GM18951 (cell line): ENCODE data around the gene UNC5C.

Experiments
- POLR2A ChIP-seq: IDR thresholded peaks from 4 replicates; pipeline ENCODE4 v1.6.1; 2011; ENCODE audit warnings: mild to moderate bottlenecking; ENCODE audit not compliant: insufficient read length, insufficient read depth; ENCODE audit errors: extremely low read depth
- in situ Hi-C: fragments of 300-500 bp; cut with MboI; formaldehyde crosslinking; loops from one replicate; pipeline ENCODE4 v1.12.0; 2022; ENCODE audit warnings: low sequenced_read_pairs, mixed read lengths, inconsistent platforms; ENCODE audit not compliant: unreplicated experiment

The UNC5C gene

DNA sequence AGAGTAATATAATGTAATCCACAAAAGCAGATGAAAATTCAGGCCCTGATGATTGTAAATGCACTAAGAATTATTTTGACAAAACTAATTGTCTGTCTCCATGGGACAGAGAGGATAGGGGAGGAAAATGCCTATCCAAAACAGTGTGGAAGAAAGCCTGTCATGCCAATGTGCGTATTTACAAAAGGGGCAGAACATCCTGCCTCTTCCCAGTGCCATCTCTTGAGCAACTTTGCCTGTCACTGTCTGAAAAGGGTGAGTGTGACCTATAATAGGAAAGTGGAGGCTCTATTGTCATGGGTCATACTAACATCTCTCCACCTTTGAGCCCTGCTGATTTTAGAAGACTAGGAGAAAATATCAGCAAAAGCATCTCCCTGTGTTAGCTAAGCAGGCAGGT lies 264.1 kb downstream of the UNC5C start:
- in situ Hi-C loops, result no loop called here

GRCh38 chr4:95283320-95283719 lies 265.5 kb downstream of the UNC5C start:
- TF ChIP-seq POLR2A, result no peak
- in situ Hi-C loops, result no loop called here

More for the DNA sequence above, 264.1 kb downstream of the UNC5C start:
- no peak for TF ChIP-seq POLR2A

DNA sequence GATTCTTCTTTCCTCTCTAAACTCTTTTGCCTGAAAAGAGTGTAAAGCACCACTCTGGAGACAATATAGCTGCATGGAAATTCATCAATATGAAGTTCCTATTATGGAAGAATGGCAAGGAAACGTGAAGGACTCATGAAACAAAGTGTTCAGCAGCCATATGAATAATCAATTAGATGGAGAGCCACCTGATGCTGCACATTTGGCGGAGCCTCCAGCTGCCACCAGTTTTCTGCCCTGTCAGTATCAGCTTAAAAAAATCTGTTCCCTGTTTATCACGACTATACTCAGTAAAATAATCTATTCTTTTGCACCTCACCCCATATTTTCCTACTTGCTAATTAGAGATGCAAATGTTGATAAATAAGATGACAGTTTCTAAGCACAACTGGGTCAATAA lies 276.0 kb downstream of the UNC5C start:
- in situ Hi-C loops, result no loop called here
- TF ChIP-seq POLR2A, result no peak

- in situ Hi-C loops, result no loop called here
- no peak for TF ChIP-seq POLR2A
Measured at GRCh38 chr4:95272036-95272435, 276.7 kb downstream of the UNC5C start.

- no peak for TF ChIP-seq POLR2A
- in situ Hi-C loops, result no loop called here
Measured at GRCh38 chr4:95268819-95269565, 279.8 kb downstream of the UNC5C start.

DNA sequence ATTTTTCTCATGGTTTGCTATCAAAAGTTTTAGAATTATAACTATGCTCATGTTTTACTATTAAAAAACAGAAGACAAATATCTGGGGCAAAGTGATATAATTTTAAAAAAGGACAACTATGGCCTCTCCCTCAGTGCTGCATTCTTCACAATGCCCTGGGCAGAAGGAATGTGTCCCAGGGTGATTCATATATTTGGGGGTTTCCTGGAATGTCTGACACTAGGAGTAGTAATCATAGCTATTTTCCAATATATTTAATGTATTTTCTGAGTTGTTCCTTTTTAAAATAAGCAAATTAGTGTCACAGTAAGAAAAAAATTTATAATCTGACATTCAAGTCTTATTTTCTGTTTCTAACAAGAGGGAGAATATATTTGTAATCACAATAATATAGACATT lies 281.7 kb downstream of the UNC5C start:
- in situ Hi-C loops, result no loop called here
- TF ChIP-seq POLR2A, result no peak

- no peak for TF ChIP-seq POLR2A
- in situ Hi-C loops, result no loop called here
Measured at GRCh38 chr4:95265814-95266740, 282.7 kb downstream of the UNC5C start.

DNA sequence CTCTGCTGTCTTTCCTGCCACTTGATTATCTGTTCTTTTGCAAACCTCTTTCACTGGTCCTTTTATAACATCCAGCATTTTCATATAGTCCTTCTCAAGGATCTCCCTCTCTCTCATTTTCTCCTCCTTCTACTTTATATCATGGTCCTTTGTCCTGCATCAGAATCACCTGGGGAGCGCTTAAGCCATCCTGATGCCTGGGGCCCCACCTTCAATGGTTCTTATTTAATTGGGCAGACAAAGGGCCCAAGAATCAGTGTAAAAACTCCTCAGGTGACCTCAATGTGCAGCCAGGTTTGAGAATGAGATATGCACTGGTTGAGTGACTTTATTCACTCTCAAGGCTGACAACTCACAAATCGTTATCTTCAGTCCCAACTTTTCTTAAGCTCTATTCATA lies 283.9 kb downstream of the UNC5C start:
- no peak for TF ChIP-seq POLR2A
- in situ Hi-C loops, result no loop called here

DNA sequence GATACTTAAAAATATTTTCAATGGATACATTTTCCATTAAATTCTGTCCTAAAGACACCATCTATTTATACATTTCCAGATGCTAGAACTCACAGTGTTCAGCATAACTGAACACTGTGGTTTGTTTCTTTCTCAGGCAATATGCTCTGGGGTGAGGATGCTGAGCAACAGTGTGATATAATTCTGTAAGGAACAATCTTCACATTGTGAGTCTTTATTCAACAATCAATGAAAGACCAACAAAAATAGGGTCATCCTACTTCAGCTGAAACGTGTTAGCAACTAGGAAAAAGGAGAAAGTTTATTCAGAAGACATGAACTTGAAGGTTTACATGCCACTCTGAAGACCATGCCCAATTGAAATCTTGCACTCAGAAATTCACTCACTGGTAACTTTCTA lies 284.8 kb downstream of the UNC5C start:
- TF ChIP-seq POLR2A, result no peak

GRCh38 chr4:95263391-95263790 lies 285.4 kb downstream of the UNC5C start:
- TF ChIP-seq POLR2A, result no peak
- in situ Hi-C loops, result no loop called here

More for the DNA sequence above, 284.8 kb downstream of the UNC5C start:
- in situ Hi-C loops, result no loop called here

GRCh38 chr4:95256108-95256835 lies 292.5 kb downstream of the UNC5C start:
- in situ Hi-C loops, result no loop called here
- no peak for TF ChIP-seq POLR2A

DNA sequence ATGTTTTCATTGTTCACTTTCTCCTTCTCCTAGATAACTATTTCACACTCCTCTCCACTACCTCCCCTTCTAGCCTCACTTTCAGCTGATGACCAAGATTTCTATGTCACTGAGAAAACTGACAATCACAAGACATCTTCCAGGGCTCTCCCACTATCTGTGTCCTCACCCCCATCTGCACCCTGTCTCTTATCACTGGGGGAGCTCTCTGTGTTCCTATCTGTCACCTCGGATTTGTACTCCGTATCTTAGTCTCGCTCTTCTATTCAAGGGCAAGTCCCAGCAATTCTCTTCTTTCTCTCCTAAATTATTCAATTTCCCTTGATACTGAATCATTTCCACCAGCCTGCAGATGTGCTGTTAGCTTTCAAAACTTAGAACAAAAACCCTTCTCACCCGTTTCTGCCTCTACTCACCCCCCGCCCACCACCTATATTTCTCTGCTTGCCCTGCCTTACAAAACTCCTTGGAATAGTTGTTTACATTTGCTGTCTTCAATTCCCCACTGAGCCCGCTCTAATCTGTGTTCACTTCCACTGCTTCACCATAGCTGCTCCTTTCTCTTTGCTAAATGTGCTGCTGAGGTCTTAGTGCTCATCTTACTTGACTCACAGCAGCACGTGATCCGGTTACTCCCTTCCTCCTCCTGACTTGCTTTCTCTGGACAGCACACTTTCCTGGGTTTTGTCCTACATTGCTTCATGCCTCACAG lies 293.2 kb downstream of the UNC5C start:
- TF ChIP-seq POLR2A, result no peak
- in situ Hi-C loops, result no loop called here
